ENCODE data around the gene SLC38A3.
A peak's percentile ranks its signal among the peaks of the same experiment; 100 is the strongest.
"Not testable (repeated sequence)": the region's sequence is repeated elsewhere in the genome, so short reads cannot be mapped to it uniquely, and the experiment has no call there.

Gene SLC38A3

GRCh38 chr3:50192689-50193141, 12.4 kb upstream of the SLC38A3 start:
- DNase-seq, result peak; percentile 84 to 89

GRCh38 chr3:50193286-50193685, 11.8 kb upstream of the SLC38A3 start:
- no peak for DNase-seq

GRCh38 chr3:50193746-50194127, 11.3 kb upstream of the SLC38A3 start:
- no peak for DNase-seq

- peak; percentile 88 for DNase-seq
Observed at GRCh38 chr3:50194128-50194902, 10.8 kb upstream of the SLC38A3 start.

- DNase-seq, result peak in 1 of 2 donors; percentile 55
Observed at GRCh38 chr3:50194903-50195500, 10.1 kb upstream of the SLC38A3 start.

GRCh38 chr3:50195501-50196252, 9.4 kb upstream of the SLC38A3 start:
- DNase-seq, result no peak

- no peak for DNase-seq
Observed at GRCh38 chr3:50196253-50196801, 8.7 kb upstream of the SLC38A3 start.

- no peak for DNase-seq
Observed at GRCh38 chr3:50201573-50202315, 3.3 kb upstream of the SLC38A3 start.

- DNase-seq, result no peak
Observed at GRCh38 chr3:50202353-50203112, 2.5 kb upstream of the SLC38A3 start.

- no peak for DNase-seq
Observed at GRCh38 chr3:50203113-50203808, 1.8 kb upstream of the SLC38A3 start.

GRCh38 chr3:50203809-50204803, 965 bp upstream of the SLC38A3 start:
- no peak for DNase-seq

- peak; percentile 29 to 36 for DNase-seq
Observed at GRCh38 chr3:50205413-50206276, 574 bp downstream of the SLC38A3 start.

- no peak for DNase-seq
Observed at GRCh38 chr3:50207359-50208042, 2.4 kb downstream of the SLC38A3 start.

GRCh38 chr3:50208677-50209344, 3.7 kb downstream of the SLC38A3 start:
- DNase-seq, result no peak

GRCh38 chr3:50210176-50210509, 5.1 kb downstream of the SLC38A3 start:
- DNase-seq, result no peak

- no peak for DNase-seq
Observed at GRCh38 chr3:50210510-50211367, 5.7 kb downstream of the SLC38A3 start.

GRCh38 chr3:50211368-50211717, 6.3 kb downstream of the SLC38A3 start:
- not testable (repeated sequence) for DNase-seq
